NOMO-1 (cell line): ENCODE data around the gene ZFR.
"Not testable (repeated sequence)": the region's sequence is repeated elsewhere in the genome, so short reads cannot be mapped to it uniquely, and the experiment has no call there.

Source experiments
- DNase-seq, 2 experiments: peaks; one replicate each; lab custom pipeline; 2025; ENCODE audit not compliant: unreplicated experiment in 2 of 2; lab: John Stamatoyannopoulos, UW

ZFR gene

DNA sequence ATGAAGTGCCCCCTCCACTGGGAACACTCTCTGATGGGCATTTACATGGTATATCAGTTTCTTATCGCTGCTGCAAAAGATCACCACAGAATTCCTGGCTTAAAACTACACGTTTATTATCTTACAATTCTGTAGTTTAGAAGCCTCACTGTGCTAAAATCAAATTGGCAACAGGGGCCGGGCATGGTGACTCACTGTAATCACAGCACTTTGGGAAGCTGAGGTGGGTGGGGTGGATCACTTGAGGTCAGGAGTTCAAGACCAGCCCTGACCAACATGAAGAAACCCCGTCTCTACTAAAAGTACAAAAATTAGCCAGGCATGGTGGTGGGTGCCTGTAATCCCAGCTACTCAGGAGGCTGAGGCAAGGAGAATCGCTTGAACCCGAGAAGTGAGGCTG is 7.8 kb upstream of the ZFR start:
- not testable (repeated sequence) for DNase-seq

GRCh38 chr5:32450952-32451351 is 6.4 kb upstream of the ZFR start:
- DNase-seq, result no peak

- no peak for DNase-seq
Observed at GRCh38 chr5:32449262-32449661, 4.7 kb upstream of the ZFR start.

DNA sequence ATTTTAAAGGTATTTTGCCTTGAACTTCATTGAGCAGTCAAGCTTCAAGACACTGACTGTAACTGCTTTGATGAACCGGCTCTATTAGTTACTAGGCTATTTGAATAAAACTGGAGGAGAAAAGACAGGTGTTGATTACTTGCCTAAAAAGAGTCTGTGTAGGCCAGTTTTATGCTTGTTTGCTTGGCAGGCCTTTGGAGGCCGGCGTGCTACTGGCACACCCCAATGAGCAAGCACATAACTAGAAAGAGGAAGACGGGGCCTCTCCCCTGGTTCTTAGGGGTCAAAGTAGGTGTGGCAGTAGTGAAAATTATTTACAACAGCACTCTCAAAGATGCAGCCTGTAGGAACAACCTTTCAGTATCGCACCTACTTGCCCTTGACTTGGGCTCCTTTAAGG is 2.1 kb upstream of the ZFR start:
- DNase-seq, result peak; percentile 93 to 96

DNA sequence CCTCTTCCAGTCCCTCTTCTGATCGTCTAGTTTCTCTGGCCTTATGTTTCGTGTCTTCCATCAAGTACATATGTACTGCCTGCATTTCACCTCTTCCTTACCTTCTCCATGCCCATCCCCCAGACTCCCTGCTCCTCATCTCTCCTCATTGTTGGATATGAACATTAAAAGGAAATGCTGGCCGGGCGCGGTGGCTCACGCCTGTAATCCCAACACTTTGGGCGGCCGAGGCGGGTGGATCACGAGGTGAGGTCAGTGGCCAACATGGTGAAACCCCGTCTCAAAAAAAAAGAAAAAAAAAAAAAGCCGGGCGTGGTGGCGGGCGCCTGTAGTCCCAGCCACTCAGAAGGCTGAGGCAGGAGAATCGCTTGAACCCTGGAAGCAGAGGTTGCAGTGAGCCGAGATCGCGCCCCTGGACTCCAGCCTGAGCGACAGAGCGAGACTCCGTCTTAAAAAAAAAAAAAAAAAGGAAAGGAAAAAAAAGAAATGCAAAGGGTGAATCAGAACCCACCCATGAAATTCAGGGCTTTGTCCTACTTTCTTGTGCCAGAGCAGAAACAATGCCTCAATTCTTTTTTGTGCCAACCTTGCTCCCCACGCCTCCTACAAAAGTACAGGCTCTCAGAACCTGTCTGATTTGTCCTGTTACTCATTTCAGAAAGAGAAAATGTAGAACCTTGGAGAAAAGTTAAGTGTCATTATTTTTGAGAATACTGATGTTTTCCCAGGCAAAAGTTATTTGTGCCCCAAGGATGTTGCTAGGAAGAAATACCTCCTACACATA is 1.5 kb upstream of the ZFR start:
- no peak for DNase-seq

- peak in 1 of 2 experiments; percentile 46 for DNase-seq
Observed at GRCh38 chr5:32445287-32445758, 783 bp upstream of the ZFR start.

GRCh38 chr5:32443541-32444430 is 754 bp downstream of the ZFR start:
- DNase-seq, result peak; percentile 75 to 76

DNA sequence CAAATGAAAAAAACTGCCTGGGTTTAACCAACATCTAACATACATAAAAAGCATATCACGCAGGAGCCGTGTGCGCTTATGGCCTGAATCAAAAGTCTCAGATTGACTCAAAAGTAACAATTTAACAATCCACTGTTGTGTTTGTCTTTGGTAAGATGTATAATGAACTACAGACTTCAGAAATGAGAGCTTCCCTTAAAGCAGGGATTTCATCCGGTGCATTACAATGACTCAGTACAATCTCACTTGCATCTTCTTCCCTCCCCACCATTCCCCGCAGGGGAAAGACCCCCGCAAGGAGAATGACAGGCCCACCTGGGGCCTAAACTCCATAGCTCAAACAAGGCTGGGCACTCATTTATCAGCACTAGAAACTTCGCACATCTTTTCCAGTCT is 1.4 kb downstream of the ZFR start:
- peak in 1 of 2 experiments; percentile 72 for DNase-seq

- DNase-seq, result no peak
Observed at GRCh38 chr5:32439086-32439642, 5.4 kb downstream of the ZFR start.

DNA sequence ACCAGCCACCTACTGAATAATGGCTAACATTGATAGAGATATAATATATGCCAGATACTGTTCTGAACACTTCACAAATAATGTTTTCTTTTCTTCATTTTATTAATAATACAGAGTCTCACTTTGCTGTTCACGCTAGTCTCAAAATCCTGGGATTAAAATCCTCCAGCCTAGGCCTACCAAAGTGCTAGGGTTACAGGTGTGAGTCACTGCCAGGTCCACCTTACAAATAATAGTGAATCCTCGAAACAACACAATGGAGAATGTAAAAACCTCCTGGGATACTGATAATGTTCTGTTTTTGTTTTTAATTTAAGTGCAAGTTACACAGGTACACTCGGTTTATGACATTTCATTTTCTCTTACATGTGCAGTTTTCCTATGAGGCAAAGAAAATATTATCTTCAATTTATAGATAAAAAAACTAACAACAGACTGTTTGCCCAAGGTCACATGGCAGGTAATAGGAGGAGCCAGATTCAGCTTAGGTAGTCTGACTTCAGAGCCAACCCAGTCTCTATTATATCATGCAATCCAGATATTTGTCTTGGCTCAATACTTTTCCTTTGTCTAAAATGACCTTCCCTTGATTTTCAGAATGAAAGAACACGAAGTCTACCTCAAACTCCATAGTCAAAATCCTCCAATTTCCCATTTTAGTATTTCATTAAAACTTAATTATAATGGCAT is 7.8 kb downstream of the ZFR start:
- DNase-seq, result no peak

DNA sequence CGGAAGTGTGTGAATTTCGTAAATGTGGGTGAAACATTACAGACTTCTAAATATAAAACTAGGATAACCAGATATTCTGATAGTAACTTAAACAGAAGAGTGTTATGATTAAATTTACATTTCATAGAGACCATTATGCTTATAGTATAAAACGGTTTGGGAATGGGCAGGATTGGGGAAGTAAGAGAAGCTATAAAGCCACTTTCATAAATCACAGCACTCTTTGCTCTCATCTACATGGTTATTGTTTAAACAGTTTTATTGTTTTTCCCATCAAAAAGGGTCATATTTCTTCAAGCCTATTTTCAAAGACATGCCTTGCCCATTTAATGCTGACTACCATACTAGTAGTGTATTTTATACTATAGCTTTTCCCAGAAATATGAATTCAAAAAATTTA is 9.2 kb downstream of the ZFR start:
- DNase-seq, result no peak

- no peak for DNase-seq
Observed at GRCh38 chr5:32434221-32434620, 10.3 kb downstream of the ZFR start.

DNA sequence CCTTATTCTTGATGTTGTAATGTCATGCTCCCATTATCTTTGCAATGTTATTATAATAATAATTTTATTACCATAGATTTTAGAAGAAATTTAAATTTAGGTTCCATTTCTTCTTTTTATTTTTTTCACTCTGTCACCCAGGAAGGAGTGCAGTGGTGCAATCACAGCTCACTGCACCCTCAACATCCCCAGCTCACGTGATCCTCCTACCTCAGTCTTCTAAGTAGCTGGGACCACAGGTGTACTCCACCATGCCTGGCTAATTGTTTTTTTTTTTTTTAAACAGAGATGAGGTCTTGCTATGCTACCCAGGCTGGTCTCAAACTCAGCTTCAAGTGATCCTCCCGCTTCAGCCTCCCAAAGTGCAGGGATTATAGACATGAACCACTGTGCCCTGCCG is 11.9 kb downstream of the ZFR start:
- no peak for DNase-seq

DNA sequence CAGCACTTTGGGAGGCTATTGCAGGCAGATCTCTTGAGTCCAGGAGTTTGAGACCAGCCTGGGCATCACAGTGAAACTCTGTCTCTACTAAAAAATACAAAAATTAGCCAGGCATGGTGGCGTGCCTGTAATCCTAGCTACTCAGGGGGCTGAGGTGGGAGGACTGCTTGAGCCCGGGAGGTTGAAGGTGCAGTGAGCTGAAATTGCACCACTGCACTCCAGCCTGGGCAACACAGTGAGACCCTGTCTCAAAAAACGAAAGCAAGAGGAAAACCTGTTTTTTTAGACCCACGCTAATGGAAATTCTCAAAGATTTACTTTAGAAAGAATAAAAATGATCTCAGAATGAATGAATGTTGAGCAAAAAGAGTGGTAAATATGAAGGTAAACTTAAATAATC is 13.7 kb downstream of the ZFR start:
- not testable (repeated sequence) for DNase-seq

GRCh38 chr5:32428426-32428825 is 16.1 kb downstream of the ZFR start:
- DNase-seq, result no peak

GRCh38 chr5:32426440-32427151 is 17.9 kb downstream of the ZFR start:
- DNase-seq, result no peak

- no peak for DNase-seq
Observed at GRCh38 chr5:32422697-32423096, 21.8 kb downstream of the ZFR start.

- peak in 1 of 2 experiments; percentile 55 for DNase-seq
Observed at GRCh38 chr5:32421075-32421474, 23.5 kb downstream of the ZFR start.

DNA sequence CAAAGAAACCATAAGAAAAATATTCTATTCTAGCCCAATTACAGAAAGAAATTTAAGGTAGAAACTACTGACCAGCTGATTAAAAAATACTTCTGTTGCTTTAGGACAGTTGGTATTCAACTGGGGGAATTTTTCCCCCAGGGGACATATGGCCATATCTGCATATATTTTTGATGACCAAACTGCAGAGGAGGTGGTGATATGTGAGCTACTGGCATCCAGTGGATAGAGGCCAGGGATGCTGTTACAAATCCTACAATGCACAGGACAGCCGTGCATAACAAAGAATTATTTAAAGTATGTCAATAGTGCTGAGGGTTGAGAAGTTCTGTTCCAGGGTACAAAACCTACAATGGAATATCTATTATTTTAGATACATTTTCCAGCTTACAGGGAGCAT is 24.0 kb downstream of the ZFR start:
- no peak for DNase-seq

GRCh38 chr5:32419791-32420190 is 24.7 kb downstream of the ZFR start:
- DNase-seq, result no peak
